ENCODE results near the gene LAGE3.

LAGE3 gene

GRCh38 chrX:154478728-154479622 lies at the start of gene LAGE3:
LAGE3 (minus strand) TSS chrX:154479281; CDS start chrX:154478915, 366 bp downstream.
- DNase-seq = peak; percentile 90

DNA sequence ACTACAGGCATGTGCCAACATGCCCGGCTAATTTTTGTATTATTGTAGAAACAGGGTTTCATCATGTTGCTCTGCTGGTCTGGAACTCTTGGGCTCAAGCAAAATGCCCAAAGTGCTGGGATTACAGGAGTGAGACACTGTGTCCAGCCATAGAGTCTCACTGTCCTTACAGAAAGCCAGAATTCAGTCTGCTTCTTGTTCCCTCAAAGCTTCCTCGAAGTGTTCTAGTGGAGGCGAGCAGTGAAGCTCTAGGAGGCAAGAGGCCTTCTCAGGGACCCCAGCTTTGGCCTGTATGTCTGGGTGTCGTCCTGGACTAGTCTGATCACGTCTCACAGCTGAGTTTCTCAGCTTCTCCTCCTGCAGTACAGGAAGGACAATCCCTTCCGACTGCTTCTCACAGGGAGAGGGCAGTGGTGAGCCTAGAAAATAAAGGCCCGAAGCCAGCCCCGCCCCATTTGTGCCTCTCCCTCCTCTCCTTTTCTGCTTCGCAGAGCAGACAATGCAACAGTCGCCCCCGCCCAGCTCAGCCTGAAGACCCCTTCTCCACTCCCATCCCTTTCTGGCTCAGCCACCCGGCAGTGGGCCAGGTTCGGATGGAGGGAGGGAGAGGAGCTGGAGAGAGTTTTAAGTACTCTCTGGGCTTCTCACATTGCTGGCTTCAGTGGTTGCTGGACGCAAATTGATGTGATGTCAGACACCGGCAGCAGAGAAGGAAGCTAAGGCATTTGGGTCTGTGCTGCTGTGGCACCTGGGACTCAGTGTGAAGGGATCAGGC lies 48.0 kb upstream of the LAGE3 start:
- DNase-seq = peak; percentile 61

DNA sequence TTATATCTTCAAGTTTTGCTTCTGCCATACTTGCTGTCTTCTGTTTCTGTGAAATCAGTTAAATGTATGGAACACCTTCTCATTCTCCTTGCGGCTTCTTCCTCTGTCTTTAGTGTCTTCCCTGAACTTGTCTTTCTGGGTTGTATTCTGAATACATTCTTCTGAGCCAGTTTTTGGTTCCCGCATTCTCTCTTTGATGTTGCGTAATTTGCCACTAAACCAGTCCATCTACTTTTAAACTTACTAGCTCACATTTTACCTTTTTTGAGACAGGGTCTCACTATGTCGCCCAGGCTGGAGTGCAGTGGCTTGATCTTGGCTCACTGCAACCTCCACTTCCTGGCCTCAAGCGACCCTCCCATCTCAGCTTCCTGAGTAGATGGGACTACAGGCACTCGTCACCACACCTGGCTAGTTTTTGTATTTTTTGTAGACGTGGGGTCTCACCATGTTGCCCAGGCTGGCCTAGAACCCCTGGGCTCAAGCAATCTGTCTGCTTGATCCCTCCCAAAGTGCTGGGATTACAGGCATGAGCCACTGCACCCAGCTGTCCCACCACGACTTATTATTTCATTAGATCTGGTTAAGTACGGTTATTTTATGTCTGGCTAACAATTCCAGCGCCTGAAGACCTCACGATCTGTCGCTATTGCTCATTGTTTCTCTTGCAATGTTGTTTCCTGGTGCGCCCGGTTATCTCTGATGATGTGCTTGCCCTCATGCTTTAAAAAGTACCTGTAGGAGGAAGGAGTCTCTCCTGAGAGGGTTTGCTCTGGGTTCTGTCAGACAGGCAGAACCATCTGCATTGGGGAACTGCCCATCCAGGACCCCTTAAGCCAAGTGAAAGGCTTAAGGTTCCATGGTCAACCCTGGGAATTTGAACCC lies 46.8 kb upstream of the LAGE3 start:
- no peak for DNase-seq

GRCh38 chrX:154519389-154519788 lies 40.3 kb upstream of the LAGE3 start:
- no peak for DNase-seq

DNA sequence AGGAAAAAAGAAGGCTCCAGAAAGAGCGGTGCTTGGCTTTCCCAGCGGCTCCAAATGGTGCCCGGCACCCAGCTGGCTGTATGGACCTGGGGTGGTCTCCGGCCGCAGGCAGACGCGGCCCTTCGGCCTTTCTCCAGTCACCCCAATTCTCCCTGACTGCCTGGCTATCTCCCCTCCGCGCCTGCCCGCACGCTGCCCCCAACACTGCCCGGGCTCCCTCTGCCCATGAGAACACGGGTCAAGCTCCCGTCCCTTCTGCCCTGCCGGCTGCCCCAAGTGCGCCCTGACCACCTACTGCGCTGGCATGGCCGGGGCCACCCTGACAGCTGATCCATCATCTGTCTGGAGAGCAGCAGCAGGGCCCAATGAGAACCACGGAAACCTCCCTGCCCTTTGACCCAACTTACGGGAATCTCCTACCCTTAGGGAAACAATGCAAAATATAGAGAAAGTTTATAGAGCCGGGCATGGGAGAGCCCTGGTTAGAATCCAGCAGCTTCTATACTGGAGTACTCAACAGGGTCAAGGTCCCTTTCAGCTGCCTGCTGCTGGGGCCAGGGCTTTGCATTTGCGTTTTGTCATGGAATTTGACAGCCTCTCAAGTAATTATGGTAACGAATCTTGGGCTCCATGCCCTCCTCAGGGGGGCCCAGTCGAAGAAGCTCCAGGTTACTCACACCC lies 38.2 kb upstream of the LAGE3 start:
- no peak for DNase-seq

DNA sequence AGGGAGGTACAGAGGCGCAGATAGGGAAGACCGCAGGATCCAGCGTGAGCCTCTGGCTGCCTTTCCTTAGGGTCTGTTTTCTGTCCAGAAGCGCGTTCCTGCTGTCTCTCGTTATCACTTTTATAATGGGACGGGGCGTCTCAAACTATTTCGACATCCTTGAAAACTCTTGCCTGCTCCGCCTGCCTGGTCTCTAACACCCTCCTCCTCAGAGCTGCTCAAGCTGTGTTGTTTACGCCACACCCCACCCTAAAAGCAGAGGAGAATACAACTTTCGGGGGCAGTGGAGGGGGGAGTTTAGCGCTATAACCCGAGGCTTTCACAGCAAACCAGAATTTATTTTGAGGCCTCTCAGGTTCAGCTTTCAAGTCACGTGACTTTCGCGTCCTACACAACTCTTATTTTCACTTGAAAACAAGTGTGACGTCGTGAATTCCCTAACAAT lies 37.6 kb upstream of the LAGE3 start:
- DNase-seq = no peak

- peak; percentile 92 for DNase-seq
Observed at GRCh38 chrX:154515966-154516655, 37.0 kb upstream of the LAGE3 start, which contains the start of gene FAM3A. FAM3A (minus strand) TSS chrX:154516232; CDS start chrX:154515772, 460 bp downstream.

DNA sequence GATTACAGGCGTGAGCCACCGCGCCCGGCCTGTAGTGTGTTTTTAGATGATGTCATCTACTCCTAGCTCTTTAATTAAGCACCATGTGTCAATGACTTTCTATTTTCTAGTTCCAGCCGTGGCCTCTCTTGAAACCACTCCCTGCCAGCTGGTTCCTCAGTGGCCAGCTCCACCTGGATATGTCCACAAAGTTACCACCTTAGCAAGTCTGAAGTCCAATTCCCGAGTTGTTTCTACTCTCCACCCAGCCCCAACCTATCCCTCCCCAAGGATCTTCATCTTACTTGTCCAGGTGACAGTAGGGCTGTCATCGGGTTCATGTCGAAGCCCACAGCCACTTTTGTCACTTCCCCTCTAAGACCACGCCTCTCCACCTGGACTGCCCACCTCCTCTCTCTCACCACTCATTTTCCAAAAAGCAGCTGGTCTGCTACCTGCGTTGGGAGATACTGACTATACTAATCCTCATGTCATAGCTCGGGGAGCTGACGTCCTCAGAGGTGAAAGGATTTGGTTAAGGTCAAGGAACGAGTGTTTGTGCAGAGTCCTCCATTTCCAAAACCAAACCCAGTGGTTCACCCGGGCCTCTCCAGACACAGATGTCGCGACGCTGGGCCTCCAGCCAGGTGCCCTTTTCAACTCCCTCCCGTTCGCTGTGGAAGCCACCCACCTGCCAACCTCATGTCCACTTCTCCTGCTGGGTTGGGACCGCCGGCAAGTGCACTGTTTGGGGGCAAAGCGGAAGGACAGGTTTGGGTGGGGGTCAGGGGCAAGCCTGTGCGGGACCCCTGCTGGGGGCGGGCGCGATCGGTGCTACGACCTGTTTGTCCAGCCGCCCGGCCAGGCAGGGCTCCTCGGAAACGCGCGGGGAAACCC lies 36.2 kb upstream of the LAGE3 start:
- DNase-seq = peak; percentile 26

DNA sequence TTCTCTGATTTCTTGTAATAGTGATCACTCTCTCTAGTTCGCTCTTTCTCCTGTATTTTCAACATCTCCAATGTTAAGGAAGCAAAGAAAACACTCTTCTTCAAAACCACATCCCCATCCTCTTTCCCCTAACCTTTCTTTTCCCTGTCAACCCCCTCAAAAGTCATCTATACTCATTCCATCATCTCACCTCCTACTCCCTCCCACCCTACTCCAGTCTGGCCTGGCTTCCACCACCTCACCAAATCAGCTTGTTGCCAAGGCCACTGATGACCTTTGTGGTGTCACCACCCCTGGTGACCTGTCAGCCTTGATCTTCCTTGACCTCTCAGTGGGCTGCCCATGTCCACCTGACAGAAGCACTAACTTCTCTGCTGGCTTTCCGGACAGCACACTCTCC lies 34.6 kb upstream of the LAGE3 start:
- DNase-seq = no peak

- DNase-seq = no peak
Observed at GRCh38 chrX:154512879-154513553, 33.9 kb upstream of the LAGE3 start.

- DNase-seq = no peak
Observed at GRCh38 chrX:154511761-154512160, 32.7 kb upstream of the LAGE3 start.

DNA sequence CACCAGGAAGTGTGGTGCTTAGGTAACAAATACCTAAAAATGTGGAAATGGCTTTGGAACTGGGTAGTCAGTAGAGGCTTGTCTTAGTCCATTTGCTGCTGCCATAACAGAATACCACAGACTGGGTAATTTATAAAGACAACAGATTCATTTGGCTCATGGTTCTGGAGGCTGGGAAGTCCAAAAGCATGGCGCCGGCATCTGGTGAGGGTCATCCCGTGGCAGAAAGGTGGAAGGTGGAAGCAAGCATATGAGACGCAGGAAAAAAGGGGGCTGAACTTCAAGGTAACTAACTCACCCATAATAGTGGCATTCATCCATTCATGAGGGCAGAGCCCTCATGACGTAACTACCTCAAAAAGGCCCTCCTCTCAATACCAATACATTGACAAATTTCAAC lies 30.4 kb upstream of the LAGE3 start:
- no peak for DNase-seq

GRCh38 chrX:154508384-154508745 lies 29.3 kb upstream of the LAGE3 start:
- no peak for DNase-seq

- no peak for DNase-seq
Observed at GRCh38 chrX:154507673-154508383, 28.7 kb upstream of the LAGE3 start.

- no peak for DNase-seq
Observed at GRCh38 chrX:154506483-154507332, 27.6 kb upstream of the LAGE3 start.

- no peak for DNase-seq
Observed at GRCh38 chrX:154505734-154506133, 26.7 kb upstream of the LAGE3 start.

GRCh38 chrX:154502989-154503388 lies 23.9 kb upstream of the LAGE3 start:
- no peak for DNase-seq

DNA sequence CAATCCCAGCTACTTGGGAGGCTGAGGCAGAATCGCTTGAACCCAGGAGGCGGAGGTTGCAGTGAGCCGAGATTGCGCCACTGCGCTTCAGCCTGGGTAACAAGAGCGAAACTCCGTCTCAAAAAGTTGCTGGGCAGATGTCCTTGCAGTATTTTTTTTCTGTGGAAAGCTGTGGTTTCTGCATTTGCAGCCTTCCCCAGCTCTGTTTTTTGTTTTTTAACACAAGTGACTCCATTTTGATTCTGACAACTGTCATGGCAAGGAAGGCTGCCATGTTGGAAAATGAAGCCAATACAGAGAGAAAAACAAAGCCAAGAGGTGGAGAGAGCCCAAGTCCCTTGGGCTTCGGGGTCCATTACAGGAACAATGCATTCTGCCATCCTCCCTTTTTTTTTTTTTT lies 23.0 kb upstream of the LAGE3 start:
- DNase-seq = no peak
